OCI-LY1 (cell line): ENCODE data around the gene THSD1.

ENCODE experiments used
- CTCF ChIP-seq: fragments of 200-600 bp; sonication (generic), shearing (Covaris generic); IDR thresholded peaks from 2 replicates; pipeline ENCODE4 v1.5.1; 2017; ENCODE audit warnings: mild to moderate bottlenecking, antibody characterized with exemption, low read length, moderate library complexity, mixed read lengths
- EZH2 ChIP-seq: fragments of 200-600 bp; sonication (generic), shearing (Covaris generic); IDR thresholded peaks from 2 replicates; pipeline ENCODE4 v1.8.0; 2017; ENCODE audit warnings: borderline replicate concordance, mixed run types, mild to moderate bottlenecking, antibody characterized with exemption, low read length, moderate library complexity, mixed read lengths

DNA sequence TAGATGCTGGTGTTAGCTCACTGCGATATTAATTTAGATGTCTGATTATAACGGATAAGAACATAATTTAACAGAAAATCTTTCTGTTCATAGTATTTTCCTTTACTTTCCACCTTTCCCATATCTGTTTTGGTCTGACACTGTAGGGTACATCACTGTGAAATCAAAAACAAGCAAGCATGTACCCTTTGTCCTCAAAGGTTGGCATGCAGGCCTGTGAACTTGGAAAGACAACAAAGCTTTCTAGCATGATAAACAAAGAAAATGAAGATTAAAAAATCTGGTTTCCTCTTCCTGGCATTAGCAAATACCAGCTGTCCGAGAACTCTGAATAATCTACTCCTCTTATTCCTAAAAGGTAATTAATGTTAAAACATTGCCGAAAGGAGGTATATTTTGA lies 31.6 kb downstream of the THSD1 start:
- TF ChIP-seq EZH2 (no peak), CTCF (no peak)
